ENCODE data around the gene ALDH4A1.

DNA sequence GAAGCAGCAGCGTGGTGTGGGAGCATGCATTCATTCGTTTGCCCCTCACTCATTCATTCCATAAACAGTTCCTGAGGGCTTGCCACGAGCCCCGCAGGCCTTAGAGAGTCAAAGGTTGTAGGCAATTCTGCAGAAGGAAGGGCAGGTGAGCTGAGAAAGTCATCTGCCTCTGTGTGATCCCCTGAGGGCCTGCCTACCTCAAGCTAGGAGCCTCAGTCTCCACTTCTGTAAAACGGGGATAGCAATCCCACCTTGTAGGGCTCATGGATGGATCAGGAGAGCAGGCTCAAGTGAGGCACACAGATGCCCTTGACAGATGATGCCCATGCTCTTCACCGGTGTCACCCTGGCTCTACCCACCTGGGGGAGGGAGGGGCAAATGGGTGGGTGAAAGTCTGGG, 26.6 kb upstream of the ALDH4A1 start:
- no peak for TF ChIP-seq POLR2A (IDR thresholded peaks at IDR 0.05)
- TF ChIP-seq, protein P1, sequence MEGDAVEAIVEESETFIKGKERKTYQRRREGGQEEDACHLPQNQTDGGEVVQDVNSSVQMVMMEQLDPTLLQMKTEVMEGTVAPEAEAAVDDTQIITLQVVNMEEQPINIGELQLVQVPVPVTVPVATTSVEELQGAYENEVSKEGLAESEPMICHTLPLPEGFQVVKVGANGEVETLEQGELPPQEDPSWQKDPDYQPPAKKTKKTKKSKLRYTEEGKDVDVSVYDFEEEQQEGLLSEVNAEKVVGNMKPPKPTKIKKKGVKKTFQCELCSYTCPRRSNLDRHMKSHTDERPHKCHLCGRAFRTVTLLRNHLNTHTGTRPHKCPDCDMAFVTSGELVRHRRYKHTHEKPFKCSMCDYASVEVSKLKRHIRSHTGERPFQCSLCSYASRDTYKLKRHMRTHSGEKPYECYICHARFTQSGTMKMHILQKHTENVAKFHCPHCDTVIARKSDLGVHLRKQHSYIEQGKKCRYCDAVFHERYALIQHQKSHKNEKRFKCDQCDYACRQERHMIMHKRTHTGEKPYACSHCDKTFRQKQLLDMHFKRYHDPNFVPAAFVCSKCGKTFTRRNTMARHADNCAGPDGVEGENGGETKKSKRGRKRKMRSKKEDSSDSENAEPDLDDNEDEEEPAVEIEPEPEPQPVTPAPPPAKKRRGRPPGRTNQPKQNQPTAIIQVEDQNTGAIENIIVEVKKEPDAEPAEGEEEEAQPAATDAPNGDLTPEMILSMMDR (IDR thresholded peaks at IDR 0.05), result no peak
- no peak for TF ChIP-seq EP300 (IDR thresholded peaks at IDR 0.05)

All from ovary (tissue), 3 donors.